ENCODE results near the gene SRPK1.

DNA sequence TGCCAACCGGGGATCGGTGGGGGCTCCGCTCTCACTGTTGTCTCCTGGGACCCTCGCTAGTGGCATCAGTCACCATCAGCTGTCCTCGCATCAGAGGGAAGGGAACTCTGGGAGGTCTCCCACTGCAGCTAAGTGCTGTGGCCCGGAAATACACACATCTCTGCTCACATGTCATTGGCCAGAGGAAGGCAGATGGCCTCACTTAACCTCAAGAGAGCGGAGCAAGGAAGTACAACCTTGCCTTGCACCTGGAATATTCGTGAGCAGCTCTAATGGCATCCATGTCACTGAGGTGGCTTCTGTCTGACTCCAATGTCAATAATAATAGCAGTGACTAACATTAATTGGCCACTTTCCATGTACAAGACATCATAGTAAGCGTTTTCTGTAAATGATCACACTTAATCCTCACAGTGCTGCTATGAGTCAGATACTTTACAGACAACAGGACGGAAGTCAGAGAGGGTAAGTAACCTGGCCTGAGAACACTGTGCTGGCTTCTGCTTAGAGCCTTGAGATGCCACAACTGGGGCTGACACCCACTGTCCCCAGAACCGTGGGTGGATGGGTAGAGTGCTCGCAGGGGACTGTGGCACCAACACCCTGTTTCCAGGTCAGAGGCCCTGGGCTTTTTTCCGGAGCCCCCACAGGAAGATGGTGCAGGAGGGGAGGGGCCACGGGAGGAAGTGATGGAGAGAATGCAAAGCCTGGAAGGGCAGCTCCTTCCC, 109.8 kb downstream of the SRPK1 start:
- no peak for TF ChIP-seq PPARA (CRISPR knock-in tag; IDR thresholded peaks at IDR 0.05; ENCODE audit: borderline replicate concordance)
- no peak for TF ChIP-seq PATZ1 (CRISPR knock-in tag; IDR thresholded peaks at IDR 0.05; ENCODE audit: borderline replicate concordance)
- TF ChIP-seq CREB5 (CRISPR knock-in tag; IDR thresholded peaks at IDR 0.05; ENCODE audit: low read depth), result no peak
- TF ChIP-seq ZNF565 (CRISPR knock-in tag; conservative IDR thresholded peaks at IDR 0.05; ENCODE audit: low read depth), result no peak
- no peak for TF ChIP-seq ZFP3 (CRISPR knock-in tag; IDR thresholded peaks at IDR 0.05)
- TF ChIP-seq, protein P1, sequence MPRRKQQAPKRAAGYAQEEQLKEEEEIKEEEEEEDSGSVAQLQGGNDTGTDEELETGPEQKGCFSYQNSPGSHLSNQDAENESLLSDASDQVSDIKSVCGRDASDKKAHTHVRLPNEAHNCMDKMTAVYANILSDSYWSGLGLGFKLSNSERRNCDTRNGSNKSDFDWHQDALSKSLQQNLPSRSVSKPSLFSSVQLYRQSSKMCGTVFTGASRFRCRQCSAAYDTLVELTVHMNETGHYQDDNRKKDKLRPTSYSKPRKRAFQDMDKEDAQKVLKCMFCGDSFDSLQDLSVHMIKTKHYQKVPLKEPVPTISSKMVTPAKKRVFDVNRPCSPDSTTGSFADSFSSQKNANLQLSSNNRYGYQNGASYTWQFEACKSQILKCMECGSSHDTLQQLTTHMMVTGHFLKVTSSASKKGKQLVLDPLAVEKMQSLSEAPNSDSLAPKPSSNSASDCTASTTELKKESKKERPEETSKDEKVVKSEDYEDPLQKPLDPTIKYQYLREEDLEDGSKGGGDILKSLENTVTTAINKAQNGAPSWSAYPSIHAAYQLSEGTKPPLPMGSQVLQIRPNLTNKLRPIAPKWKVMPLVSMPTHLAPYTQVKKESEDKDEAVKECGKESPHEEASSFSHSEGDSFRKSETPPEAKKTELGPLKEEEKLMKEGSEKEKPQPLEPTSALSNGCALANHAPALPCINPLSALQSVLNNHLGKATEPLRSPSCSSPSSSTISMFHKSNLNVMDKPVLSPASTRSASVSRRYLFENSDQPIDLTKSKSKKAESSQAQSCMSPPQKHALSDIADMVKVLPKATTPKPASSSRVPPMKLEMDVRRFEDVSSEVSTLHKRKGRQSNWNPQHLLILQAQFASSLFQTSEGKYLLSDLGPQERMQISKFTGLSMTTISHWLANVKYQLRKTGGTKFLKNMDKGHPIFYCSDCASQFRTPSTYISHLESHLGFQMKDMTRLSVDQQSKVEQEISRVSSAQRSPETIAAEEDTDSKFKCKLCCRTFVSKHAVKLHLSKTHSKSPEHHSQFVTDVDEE (CRISPR knock-in tag; IDR thresholded peaks at IDR 0.05), result no peak
- no peak for TF ChIP-seq BACH2 (CRISPR knock-in tag; IDR thresholded peaks at IDR 0.05; ENCODE audit: borderline replicate concordance)
